SK-N-SH treated with all-trans-retinoic acid at 6 μM for 48 hours (cell line): ENCODE data around the gene SMIM15.

Experiments
- ATAC-seq: fragments of 200-7000 bp; cut with Tn5 transposase; 3 replicates; pipeline ENCODE4 v1.9.1; 2020; ENCODE audit warnings: mild to moderate bottlenecking, moderate library complexity
- ARNTL ChIP-seq: fragments of 450-650 bp; formaldehyde crosslinking; IDR thresholded peaks from 2 replicates; pipeline ENCODE4 v1.5.0; 2020; ENCODE audit warnings: low read depth, mild to moderate bottlenecking, moderate library complexity, borderline replicate concordance
- BACH2 ChIP-seq: fragments of 250-450 bp; sonication (Bioruptor Pico); IDR thresholded peaks from 2 replicates; pipeline ENCODE4 v1.9.0; 2021; ENCODE audit warnings: mild to moderate bottlenecking, borderline replicate concordance
- CREB5 ChIP-seq: fragments of 250-450 bp; sonication (Bioruptor Pico); IDR thresholded peaks from 2 replicates; pipeline ENCODE4 v1.5.1; 2020; ENCODE audit warnings: low read depth, mild to moderate bottlenecking, moderate library complexity
- CSDC2 ChIP-seq: fragments of 250-450 bp; sonication (Bioruptor Pico); IDR thresholded peaks from 2 replicates; pipeline ENCODE4 v1.5.0; 2020; ENCODE audit warnings: mild to moderate bottlenecking, moderate library complexity
- CSRNP3 ChIP-seq: fragments of 250-450 bp; sonication (Bioruptor Pico); IDR thresholded peaks from 2 replicates; pipeline ENCODE4 v1.5.1; 2021; ENCODE audit warnings: mild to moderate bottlenecking, moderate library complexity
- ESRRG ChIP-seq: fragments of 250-450 bp; sonication (Bioruptor Pico); IDR thresholded peaks from 2 replicates; pipeline ENCODE4 v1.6.1; 2021; ENCODE audit warnings: mild to moderate bottlenecking
- GLIS3 ChIP-seq: fragments of 250-450 bp; sonication (Bioruptor Pico); IDR thresholded peaks from 2 replicates; pipeline ENCODE4 v1.5.0; 2020; ENCODE audit warnings: mild to moderate bottlenecking, moderate library complexity
- ISL1 ChIP-seq: fragments of 250-450 bp; sonication (Bioruptor Pico); IDR thresholded peaks from 2 replicates; pipeline ENCODE4 v2.1.2; 2022; ENCODE audit warnings: mild to moderate bottlenecking, moderate library complexity
- OSR1 ChIP-seq: fragments of 250-450 bp; sonication (Bioruptor Pico); IDR thresholded peaks from 2 replicates; pipeline ENCODE4 v1.8.0; 2022; ENCODE audit warnings: moderate library complexity, mild to moderate bottlenecking, inconsistent platforms
- PATZ1 ChIP-seq: fragments of 250-450 bp; sonication (Bioruptor Pico); IDR thresholded peaks from 2 replicates; pipeline ENCODE4 v1.8.0; 2020; ENCODE audit warnings: mild to moderate bottlenecking, moderate library complexity, borderline replicate concordance
- POU6F1 ChIP-seq: fragments of 250-450 bp; sonication (Bioruptor Pico); IDR thresholded peaks from 2 replicates; pipeline ENCODE4 v1.8.0; 2021; ENCODE audit warnings: low read depth, mild to moderate bottlenecking, moderate library complexity, borderline replicate concordance
- PPARA ChIP-seq: fragments of 250-450 bp; sonication (Bioruptor Pico); IDR thresholded peaks from 2 replicates; pipeline ENCODE4 v1.5.0; 2020; ENCODE audit warnings: mild to moderate bottlenecking, borderline replicate concordance
- RARB ChIP-seq: fragments of 250-450 bp; sonication (Bioruptor Pico); IDR thresholded peaks from 2 replicates; pipeline ENCODE4 v1.8.0; 2021; ENCODE audit warnings: mild to moderate bottlenecking, moderate library complexity
- SNAI2 ChIP-seq: fragments of 250-450 bp; sonication (Bioruptor Pico); IDR thresholded peaks from 2 replicates; pipeline ENCODE4 v1.5.0; 2020; ENCODE audit warnings: mild to moderate bottlenecking, moderate library complexity
- TCF4 ChIP-seq: fragments of 250-450 bp; sonication (Bioruptor Pico); IDR thresholded peaks from 2 replicates; pipeline ENCODE4 v1.8.0; 2021; ENCODE audit warnings: mild to moderate bottlenecking, moderate library complexity, borderline replicate concordance
- TOX ChIP-seq: fragments of 250-450 bp; sonication (Bioruptor Pico); IDR thresholded peaks from 2 replicates; pipeline ENCODE4 v1.8.0; 2021; ENCODE audit warnings: mild to moderate bottlenecking, moderate library complexity, borderline replicate concordance
- TSHZ2 ChIP-seq: fragments of 250-450 bp; sonication (Bioruptor Pico); IDR thresholded peaks from 2 replicates; pipeline ENCODE4 v1.5.0; 2020; ENCODE audit warnings: mild to moderate bottlenecking, moderate library complexity
- ZC3H10 ChIP-seq: fragments of 250-450 bp; sonication (Bioruptor Pico); IDR thresholded peaks from 2 replicates; pipeline ENCODE4 v1.5.1; 2021; ENCODE audit warnings: mild to moderate bottlenecking, moderate library complexity
- ZFP3 ChIP-seq: fragments of 250-450 bp; sonication (Bioruptor Pico); IDR thresholded peaks from 2 replicates; pipeline ENCODE4 v1.5.0; 2020; ENCODE audit warnings: mild to moderate bottlenecking, moderate library complexity
- ZFP30 ChIP-seq: fragments of 450-650 bp; formaldehyde crosslinking; IDR thresholded peaks from 2 replicates; pipeline ENCODE4 v1.5.0; 2022; ENCODE audit warnings: mild to moderate bottlenecking, moderate library complexity
- ZNF565 ChIP-seq: fragments of 450-650 bp; formaldehyde crosslinking; conservative IDR thresholded peaks from 2 replicates; pipeline ENCODE4 v1.5.0; 2020; ENCODE audit warnings: low read depth, mild to moderate bottlenecking, moderate library complexity
- ZNF8 ChIP-seq: fragments of 450-650 bp; formaldehyde crosslinking; IDR thresholded peaks from 2 replicates; pipeline ENCODE4 v1.5.0; 2020; ENCODE audit warnings: mild to moderate bottlenecking, moderate library complexity

The SMIM15 gene

GRCh38 chr5:61115968-61116367 lies 46.3 kb downstream of the SMIM15 start:
- TF ChIP-seq TCF4 (CRISPR knock-in tag) (no peak), CREB5 (CRISPR knock-in tag) (no peak), BACH2 (CRISPR knock-in tag) (no peak), ISL1 (no peak), CSDC2 (no peak), ZFP3 (no peak), OSR1 (no peak), POU6F1 (CRISPR knock-in tag) (no peak), PPARA (no peak), ZNF8 (CRISPR knock-in tag) (no peak), RARB (no peak), GLIS3 (no peak)
- ATAC-seq = no peak

GRCh38 chr5:61114441-61114840 lies 47.8 kb downstream of the SMIM15 start:
- TF ChIP-seq ZC3H10 (no peak), SNAI2 (no peak), ZNF565 (CRISPR knock-in tag) (no peak), BACH2 (CRISPR knock-in tag) (no peak), CSRNP3 (CRISPR knock-in tag) (no peak), TCF4 (CRISPR knock-in tag) (no peak), CREB5 (CRISPR knock-in tag) (no peak), ESRRG (CRISPR knock-in tag) (no peak), PATZ1 (CRISPR knock-in tag) (no peak), GLIS3 (no peak), ZFP30 (CRISPR knock-in tag) (no peak), RARB (no peak), PPARA (no peak), POU6F1 (CRISPR knock-in tag) (no peak), TOX (CRISPR knock-in tag) (no peak), OSR1 (no peak), ZNF8 (CRISPR knock-in tag) (no peak), TSHZ2 (CRISPR knock-in tag) (no peak), ARNTL (CRISPR knock-in tag) (no peak), ISL1 (no peak)
- ATAC-seq = no peak
